GM20000 (cell line): Measurements from ENCODE around the gene C2CD5.
A peak's percentile ranks its signal among the peaks of the same experiment; 100 is the strongest.

Experiments used
- DNase-seq: peaks from one replicate; pipeline ENCODE4 v3.0.0; 2012; ENCODE audit warnings: low spot score
- CTCF ChIP-seq: IDR thresholded peaks from 2 replicates; pipeline ENCODE4 v1.5.1; 2012; ENCODE audit warnings: mild to moderate bottlenecking, control low read depth; ENCODE audit errors: extremely low read depth, missing control alignments

C2CD5 gene

GRCh38 chr12:22535038-22535437 is 9.3 kb downstream of the C2CD5 start:
- DNase-seq = no peak
- TF ChIP-seq CTCF = no peak

GRCh38 chr12:22533155-22533554 is 11.2 kb downstream of the C2CD5 start:
- no peak for DNase-seq
- TF ChIP-seq CTCF = no peak

GRCh38 chr12:22532317-22532716 is 12.0 kb downstream of the C2CD5 start:
- no peak for DNase-seq

GRCh38 chr12:22531205-22531604 is 13.1 kb downstream of the C2CD5 start:
- DNase-seq = no peak
- no peak for TF ChIP-seq CTCF

More at GRCh38 chr12:22532317-22532716, 12.0 kb downstream of the C2CD5 start:
- no peak for TF ChIP-seq CTCF

GRCh38 chr12:22529281-22530060 is 14.9 kb downstream of the C2CD5 start:
- DNase-seq = no peak
- TF ChIP-seq CTCF = peak; percentile 11

GRCh38 chr12:22527999-22528398 is 16.3 kb downstream of the C2CD5 start:
- TF ChIP-seq CTCF = no peak
- DNase-seq = no peak

GRCh38 chr12:22526836-22527235 is 17.5 kb downstream of the C2CD5 start:
- TF ChIP-seq CTCF = no peak
- no peak for DNase-seq
